Measurements from ENCODE around the gene RAD51B.
A peak's percentile ranks its signal among the peaks of the same experiment; 100 is the strongest.

RAD51B gene

DNA sequence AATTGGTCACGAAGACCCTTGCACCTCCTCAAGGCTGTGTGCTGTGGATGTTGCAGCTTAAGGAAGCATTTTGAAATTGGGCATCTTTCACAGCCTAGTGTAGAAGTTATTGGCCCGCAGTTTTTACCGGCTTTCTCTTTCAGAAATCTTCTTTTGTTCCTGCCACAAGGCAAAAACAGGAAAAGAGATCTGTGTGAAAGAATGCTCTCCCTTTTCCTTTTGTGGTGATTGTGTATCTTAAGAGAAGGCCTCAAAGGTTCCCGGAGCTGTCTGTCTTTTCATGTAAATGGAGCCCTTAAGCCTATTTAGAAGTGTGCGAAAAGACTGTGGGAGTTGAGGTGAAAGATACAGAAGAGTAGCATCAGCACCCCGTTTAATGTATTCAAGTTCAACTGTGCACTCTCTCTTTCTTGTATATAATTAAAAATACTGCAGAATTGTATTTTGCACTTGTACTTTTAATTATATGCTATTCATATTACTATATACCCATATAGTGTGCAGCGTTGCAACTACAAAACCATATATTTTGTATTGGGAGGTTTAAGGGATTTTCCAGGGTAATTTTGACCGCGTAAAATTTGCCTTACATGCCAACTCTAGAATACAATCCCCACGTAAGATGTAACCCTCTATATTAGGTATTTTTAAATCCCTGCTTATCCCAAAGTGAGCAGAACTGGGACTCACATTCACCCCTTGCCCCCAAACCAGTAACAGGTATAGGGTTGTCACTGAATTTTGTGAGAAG is 441.7 kb downstream of the RAD51B start:
- no peak overlapping the region for H3K9ac ChIP-seq (ENCODE audit: low read length)
- peak overlapping the region; percentile 71 for H3K4ac ChIP-seq (ENCODE audit: low read depth, low read length)
- H2AK5ac ChIP-seq (ENCODE audit: low read length): no peak overlapping the region
- H3K79me2 ChIP-seq (ENCODE audit: control insufficient read depth, insufficient read depth, low read length): no peaks in the 10 kb centered on the region
- no peaks in the 10 kb centered on the region for H3K27me3 ChIP-seq (ENCODE audit: insufficient read depth, low read length, poor library complexity)
- no peaks in the 10 kb centered on the region for H3K79me1 ChIP-seq (ENCODE audit: low read length)
- H3K4me1 ChIP-seq (ENCODE audit: control insufficient read depth, low read depth, low read length): peaks cover 23% of the 10 kb centered on the region
- H3K18ac ChIP-seq (ENCODE audit: low read length): peak overlapping the region; percentile 92
- no peak overlapping the region for H3K23ac ChIP-seq (ENCODE audit: low read length)
- H2BK120ac ChIP-seq (ENCODE audit: low read depth, low read length): peak overlapping the region; percentile 37
- no peak overlapping the region for H3K4me2 ChIP-seq (ENCODE audit: low read length)
- H4K5ac ChIP-seq (ENCODE audit: low read length): no peak overlapping the region
- no peaks in the 10 kb centered on the region for H3K36me3 ChIP-seq (ENCODE audit: control insufficient read depth, insufficient read depth, low read length)
- DNase-seq: peak; percentile 71
- peak overlapping the region; percentile 94 for H2BK15ac ChIP-seq (replicated peaks; ENCODE audit: low read depth)
- H2BK5ac ChIP-seq (ENCODE audit: low read length): peak overlapping the region; percentile 72
- H4K8ac ChIP-seq (ENCODE audit: low read depth, low read length): no peak overlapping the region
- H3K56ac ChIP-seq (ENCODE audit: low read length): peak overlapping the region; percentile 59
- no CpG with 5 or more reads among the region's 10 CpGs for WGBS (ENCODE audit: extremely low coverage, insufficient coverage, low lambda C conversion rate)
- peak overlapping the region; percentile 73 for H3K27ac ChIP-seq (ENCODE audit: low read depth, low read length)
- no peak overlapping the region for H3K4me3 ChIP-seq (ENCODE audit: low read length)

DNA sequence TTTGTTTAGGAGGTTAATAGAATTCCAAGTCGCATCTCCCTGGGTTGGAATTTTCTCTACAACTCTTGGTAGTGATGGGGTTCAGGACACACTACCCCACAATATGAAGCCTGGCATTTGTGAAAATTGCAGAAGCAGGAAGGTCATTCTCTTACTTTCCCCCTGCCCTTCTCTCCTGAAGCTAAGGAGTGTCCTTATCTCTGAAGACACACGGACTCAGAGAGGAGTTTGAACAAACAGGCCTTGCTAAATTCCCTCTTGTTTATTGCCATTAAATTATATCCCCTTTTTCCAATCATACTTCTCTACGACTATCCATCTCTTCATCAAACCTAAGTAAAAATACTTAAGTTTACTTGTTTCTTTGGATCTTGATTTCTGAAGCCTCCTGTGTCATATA is 443.0 kb downstream of the RAD51B start:
- Histone ChIP-seq H3K79me2 (ENCODE audit: control insufficient read depth, insufficient read depth, low read length) (no peaks in the 10 kb centered on the region), H3K9ac (ENCODE audit: low read length) (no peak overlapping the region), H2BK15ac (replicated peaks; ENCODE audit: low read depth) (peak overlapping the region; percentile 75), H3K79me1 (ENCODE audit: low read length) (no peaks in the 10 kb centered on the region), H3K4me1 (ENCODE audit: control insufficient read depth, low read depth, low read length) (peaks cover 23% of the 10 kb centered on the region), H2BK120ac (ENCODE audit: low read depth, low read length) (no peak overlapping the region), H3K4ac (ENCODE audit: low read depth, low read length) (no peak overlapping the region), H3K27me3 (ENCODE audit: insufficient read depth, low read length, poor library complexity) (no peaks in the 10 kb centered on the region), H3K4me3 (ENCODE audit: low read length) (no peak overlapping the region), H3K4me2 (ENCODE audit: low read length) (no peak overlapping the region), H4K5ac (ENCODE audit: low read length) (no peak overlapping the region), H2BK5ac (ENCODE audit: low read length) (no peak overlapping the region), H3K18ac (ENCODE audit: low read length) (no peak overlapping the region), H3K36me3 (ENCODE audit: control insufficient read depth, insufficient read depth, low read length) (no peaks in the 10 kb centered on the region), H3K56ac (ENCODE audit: low read length) (no peak overlapping the region), H4K8ac (ENCODE audit: low read depth, low read length) (no peak overlapping the region), H3K23ac (ENCODE audit: low read length) (no peak overlapping the region), H3K27ac (ENCODE audit: low read depth, low read length) (no peak overlapping the region), H2AK5ac (ENCODE audit: low read length) (no peak overlapping the region)
- no peak for DNase-seq
- WGBS (ENCODE audit: extremely low coverage, insufficient coverage, low lambda C conversion rate): 100% methylated on average over 1 of the region's 3 CpGs

GRCh38 chr14:68263563-68264259 is 444.1 kb downstream of the RAD51B start:
- no peak overlapping the region for H3K4ac ChIP-seq (ENCODE audit: low read depth, low read length)
- no peak overlapping the region for H3K4me3 ChIP-seq (ENCODE audit: low read length)
- H3K9ac ChIP-seq (ENCODE audit: low read length): no peak overlapping the region
- H3K79me2 ChIP-seq (ENCODE audit: control insufficient read depth, insufficient read depth, low read length): no peaks in the 10 kb centered on the region
- DNase-seq: no peak
- H2BK120ac ChIP-seq (ENCODE audit: low read depth, low read length): no peak overlapping the region
- H2BK15ac ChIP-seq (replicated peaks; ENCODE audit: low read depth): no peak overlapping the region
- H3K4me2 ChIP-seq (ENCODE audit: low read length): no peak overlapping the region
- peaks cover 23% of the 10 kb centered on the region for H3K4me1 ChIP-seq (ENCODE audit: control insufficient read depth, low read depth, low read length)
- no peak overlapping the region for H3K56ac ChIP-seq (ENCODE audit: low read length)
- H3K23ac ChIP-seq (ENCODE audit: low read length): no peak overlapping the region
- no peak overlapping the region for H2AK5ac ChIP-seq (ENCODE audit: low read length)
- H3K79me1 ChIP-seq (ENCODE audit: low read length): no peaks in the 10 kb centered on the region
- H3K36me3 ChIP-seq (ENCODE audit: control insufficient read depth, insufficient read depth, low read length): no peaks in the 10 kb centered on the region
- no peak overlapping the region for H3K27ac ChIP-seq (ENCODE audit: low read depth, low read length)
- whole genome bisulfite sequencing (ENCODE audit: extremely low coverage, insufficient coverage, low lambda C conversion rate): no CpG with 5 or more reads among the region's 3 CpGs
- peak overlapping the region; percentile 23 for H3K18ac ChIP-seq (ENCODE audit: low read length)
- no peak overlapping the region for H2BK5ac ChIP-seq (ENCODE audit: low read length)
- H3K27me3 ChIP-seq (ENCODE audit: insufficient read depth, low read length, poor library complexity): no peaks in the 10 kb centered on the region
- no peak overlapping the region for H4K8ac ChIP-seq (ENCODE audit: low read depth, low read length)
- no peak overlapping the region for H4K5ac ChIP-seq (ENCODE audit: low read length)

- Histone ChIP-seq H2AK5ac (ENCODE audit: low read length) (no peak overlapping the region), H3K79me2 (ENCODE audit: control insufficient read depth, insufficient read depth, low read length) (no peaks in the 10 kb centered on the region), H3K56ac (ENCODE audit: low read length) (no peak overlapping the region), H3K18ac (ENCODE audit: low read length) (peak overlapping the region; percentile 23), H2BK120ac (ENCODE audit: low read depth, low read length) (no peak overlapping the region), H3K27ac (ENCODE audit: low read depth, low read length) (no peak overlapping the region), H3K4me1 (ENCODE audit: control insufficient read depth, low read depth, low read length) (peaks cover 23% of the 10 kb centered on the region), H2BK15ac (replicated peaks; ENCODE audit: low read depth) (peak overlapping the region; percentile 76), H3K4me2 (ENCODE audit: low read length) (no peak overlapping the region), H3K4me3 (ENCODE audit: low read length) (no peak overlapping the region), H3K23ac (ENCODE audit: low read length) (no peak overlapping the region), H3K9ac (ENCODE audit: low read length) (no peak overlapping the region), H2BK5ac (ENCODE audit: low read length) (no peak overlapping the region), H3K27me3 (ENCODE audit: insufficient read depth, low read length, poor library complexity) (no peaks in the 10 kb centered on the region), H4K5ac (ENCODE audit: low read length) (no peak overlapping the region), H3K4ac (ENCODE audit: low read depth, low read length) (peak overlapping the region; percentile 9), H4K8ac (ENCODE audit: low read depth, low read length) (no peak overlapping the region), H3K79me1 (ENCODE audit: low read length) (no peaks in the 10 kb centered on the region), H3K36me3 (ENCODE audit: control insufficient read depth, insufficient read depth, low read length) (no peaks in the 10 kb centered on the region)
- DNase-seq: no peak
- no CpG with 5 or more reads among the region's 2 CpGs for WGBS (ENCODE audit: extremely low coverage, insufficient coverage, low lambda C conversion rate)
Observed at GRCh38 chr14:68264260-68264569, 444.6 kb downstream of the RAD51B start.

- H3K79me2 ChIP-seq (ENCODE audit: control insufficient read depth, insufficient read depth, low read length): no peaks in the 10 kb centered on the region
- no peaks in the 10 kb centered on the region for H3K79me1 ChIP-seq (ENCODE audit: low read length)
- no peak for DNase-seq
- no peak overlapping the region for H2BK5ac ChIP-seq (ENCODE audit: low read length)
- H3K18ac ChIP-seq (ENCODE audit: low read length): no peak overlapping the region
- H3K23ac ChIP-seq (ENCODE audit: low read length): no peak overlapping the region
- no peak overlapping the region for H3K27ac ChIP-seq (ENCODE audit: low read depth, low read length)
- no peaks in the 10 kb centered on the region for H3K36me3 ChIP-seq (ENCODE audit: control insufficient read depth, insufficient read depth, low read length)
- peak overlapping the region; percentile 64 for H2BK15ac ChIP-seq (replicated peaks; ENCODE audit: low read depth)
- no peak overlapping the region for H3K4ac ChIP-seq (ENCODE audit: low read depth, low read length)
- no peak overlapping the region for H3K9ac ChIP-seq (ENCODE audit: low read length)
- no peaks in the 10 kb centered on the region for H3K27me3 ChIP-seq (ENCODE audit: insufficient read depth, low read length, poor library complexity)
- no peak overlapping the region for H3K4me3 ChIP-seq (ENCODE audit: low read length)
- H2AK5ac ChIP-seq (ENCODE audit: low read length): no peak overlapping the region
- no peak overlapping the region for H4K5ac ChIP-seq (ENCODE audit: low read length)
- no peak overlapping the region for H3K4me2 ChIP-seq (ENCODE audit: low read length)
- H3K4me1 ChIP-seq (ENCODE audit: control insufficient read depth, low read depth, low read length): peaks cover 8% of the 10 kb centered on the region
- no peak overlapping the region for H2BK120ac ChIP-seq (ENCODE audit: low read depth, low read length)
- no peak overlapping the region for H3K56ac ChIP-seq (ENCODE audit: low read length)
- no CpG with 5 or more reads among the region's 7 CpGs for WGBS (ENCODE audit: extremely low coverage, insufficient coverage, low lambda C conversion rate)
- no peak overlapping the region for H4K8ac ChIP-seq (ENCODE audit: low read depth, low read length)
Observed at GRCh38 chr14:68266998-68267397, 447.4 kb downstream of the RAD51B start.
